ENCODE results near the gene PGLYRP1.

The PGLYRP1 gene

DNA sequence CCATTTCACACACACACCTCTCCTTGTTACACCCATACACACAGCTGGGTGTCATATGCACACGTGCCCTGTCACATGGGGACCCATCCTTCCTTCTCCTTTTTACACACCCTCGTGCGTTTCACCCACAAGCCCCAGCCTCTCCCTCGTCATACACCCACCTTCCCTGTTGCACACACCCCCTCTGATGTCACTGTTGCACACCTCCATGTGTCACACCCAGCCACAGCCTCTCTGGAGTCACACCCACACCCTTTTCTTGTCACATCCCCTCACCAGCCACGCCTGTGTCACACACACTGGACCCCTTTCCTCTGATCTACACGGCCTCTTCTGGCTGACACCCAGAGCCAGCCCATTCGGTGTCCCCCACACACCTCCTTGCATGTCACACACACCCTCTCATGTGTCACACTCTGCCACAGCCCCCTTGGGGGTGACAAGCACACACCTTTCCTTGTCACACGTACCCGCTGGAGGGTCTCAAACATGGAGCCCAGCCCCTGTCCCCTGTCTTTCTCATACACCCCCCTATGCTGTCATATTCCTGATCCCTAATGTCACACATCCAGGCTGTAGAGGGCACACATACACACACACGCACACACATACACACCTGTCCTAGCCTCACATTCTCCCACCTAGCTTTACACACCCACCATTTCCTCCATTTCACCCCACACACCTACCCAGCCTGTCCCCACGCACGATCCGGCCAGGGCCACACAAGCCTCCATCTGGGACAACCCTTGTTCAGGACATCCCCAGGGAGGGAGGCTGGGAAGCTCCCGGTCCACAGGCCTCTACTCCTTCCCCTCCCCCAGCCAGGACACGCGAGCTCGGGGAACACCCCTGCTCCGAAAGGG lies 50.5 kb downstream of the PGLYRP1 start:
- Mint-ChIP-seq H3K9me3 (no peaks in the 10 kb centered on the region), H3K27me3 (peaks cover 71% of the 10 kb centered on the region), H3K4me1 (ENCODE audit: low read depth) (peaks cover 19% of the 10 kb centered on the region), H3K36me3 (ENCODE audit: low read depth) (no peaks in the 10 kb centered on the region), H3K4me3 (peak overlapping the region; percentile 23), H3K27ac (peak overlapping the region; percentile 3)

DNA sequence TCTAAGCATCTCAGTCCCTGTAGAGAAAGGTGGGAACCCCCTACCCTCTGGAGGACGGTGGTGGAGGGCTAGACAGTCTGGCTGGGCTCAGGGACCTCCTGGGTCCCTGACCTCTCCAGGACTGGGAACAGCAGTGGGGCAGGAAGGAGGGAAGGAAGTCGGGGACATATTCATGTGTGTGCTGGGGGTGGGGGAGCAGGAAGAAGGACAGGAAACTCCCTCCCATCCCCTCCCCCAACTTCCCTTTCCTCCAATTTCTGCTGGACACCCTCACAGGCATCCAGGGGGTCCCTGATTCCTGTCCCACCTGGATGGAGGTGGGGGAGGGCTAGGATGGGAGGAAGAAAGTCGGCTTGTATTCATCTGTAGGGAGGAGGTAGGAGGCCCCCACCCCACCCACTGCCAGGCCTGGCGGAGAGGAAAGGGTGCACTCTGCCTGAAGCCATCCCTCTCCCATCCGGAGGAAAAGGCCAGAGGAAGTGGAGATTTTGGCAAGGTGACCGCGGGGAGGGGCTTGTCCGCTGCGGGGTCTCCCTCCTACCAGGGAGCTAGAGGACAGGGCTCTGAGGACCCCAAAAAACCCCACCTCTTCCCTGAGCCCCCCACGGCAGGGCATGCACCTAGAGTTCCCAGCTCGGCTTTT lies 51.5 kb downstream of the PGLYRP1 start:
- H3K4me3 Mint-ChIP-seq: no peak overlapping the region
- no peaks in the 10 kb centered on the region for H3K36me3 Mint-ChIP-seq (ENCODE audit: low read depth)
- H3K4me1 Mint-ChIP-seq (ENCODE audit: low read depth): peaks cover 19% of the 10 kb centered on the region
- H3K9me3 Mint-ChIP-seq: no peaks in the 10 kb centered on the region
- peaks cover 73% of the 10 kb centered on the region for H3K27me3 Mint-ChIP-seq
- no peak overlapping the region for H3K27ac Mint-ChIP-seq

DNA sequence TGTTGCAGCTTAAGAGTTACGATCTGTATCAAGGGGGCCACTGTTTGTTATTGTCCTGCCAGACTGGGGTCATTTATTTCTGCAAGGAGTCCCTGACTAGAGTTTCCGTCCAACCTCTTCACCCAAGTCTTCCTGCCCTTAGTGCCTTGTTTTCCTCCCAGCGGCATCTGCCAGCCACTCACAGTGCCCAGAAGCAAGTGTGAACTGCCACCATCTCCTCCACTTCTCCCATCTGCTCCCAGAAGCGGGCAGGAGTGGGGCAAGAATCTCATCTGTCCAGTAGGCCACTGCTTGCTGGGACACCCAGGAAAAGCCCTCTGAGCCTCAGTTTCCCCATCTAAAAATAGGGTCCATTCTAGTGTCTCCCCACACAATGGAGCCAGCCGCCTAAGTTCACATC lies 53.2 kb downstream of the PGLYRP1 start:
- Mint-ChIP-seq H3K4me3 (no peak overlapping the region), H3K27me3 (peaks cover 70% of the 10 kb centered on the region), H3K36me3 (ENCODE audit: low read depth) (no peaks in the 10 kb centered on the region), H3K27ac (no peak overlapping the region), H3K9me3 (no peaks in the 10 kb centered on the region), H3K4me1 (ENCODE audit: low read depth) (peaks cover 19% of the 10 kb centered on the region)

Data from stimulated activated naive CD8-positive, alpha-beta T cell treated with anti-CD3 and anti-CD28 coated beads, Interleukin-15, Interleukin-2, amounts not matched to agents 100 ng/mL and 50 ng/mL, for 24 hours (primary cell).